Liver (tissue), 3 donors: Measurements from ENCODE around the gene LRRC2.

Experiments
- EGR1 ChIP-seq, 2 donors: IDR thresholded peaks; 2 replicates each; pipeline ENCODE4 v1.6.1; 2016 to 2018; ENCODE audit warnings: antibody characterized with exemption in 2 of 2, low read depth in 2 of 2
- FOXA1 ChIP-seq: IDR thresholded peaks from 2 replicates; pipeline ENCODE4 v1.6.1; 2016; ENCODE audit warnings: antibody characterized with exemption
- GABPA ChIP-seq, 2 donors: IDR thresholded peaks in 1 of 2; conservative IDR thresholded peaks in 1 of 2; 2 replicates each; pipeline ENCODE4 v1.6.1; 2016; ENCODE audit warnings: antibody characterized with exemption in 2 of 2, mild to moderate bottlenecking in 1 of 2, moderate library complexity in 1 of 2
- HNF4G ChIP-seq: IDR thresholded peaks from 2 replicates; pipeline ENCODE4 v1.6.1; 2016; ENCODE audit warnings: antibody characterized with exemption
- JUND ChIP-seq, 2 donors: IDR thresholded peaks; 2 replicates each; pipeline ENCODE4 v1.6.1; 2016; ENCODE audit warnings: antibody characterized with exemption in 2 of 2
- NR2F2 ChIP-seq: IDR thresholded peaks from 2 replicates; pipeline ENCODE4 v1.6.1; 2016; ENCODE audit warnings: antibody characterized with exemption
- RAD21 ChIP-seq, 2 donors: IDR thresholded peaks; 2 replicates each; pipeline ENCODE4 v1.6.1; 2016; ENCODE audit warnings: antibody characterized with exemption in 2 of 2, mild to moderate bottlenecking in 2 of 2
- RXRA ChIP-seq, 2 donors: IDR thresholded peaks; 2 replicates each; pipeline ENCODE4 v1.6.1; 2017 to 2018; ENCODE audit warnings: antibody characterized with exemption in 2 of 2, mild to moderate bottlenecking in 1 of 2
- SP1 ChIP-seq: IDR thresholded peaks from 2 replicates; pipeline ENCODE4 v1.6.1; 2018; ENCODE audit warnings: antibody characterized with exemption, mild to moderate bottlenecking
- TAF1 ChIP-seq: conservative IDR thresholded peaks from 2 replicates; pipeline ENCODE4 v1.6.1; 2016; ENCODE audit warnings: antibody characterized with exemption, mild to moderate bottlenecking
- TF ChIP-seq, protein P1 (sequence below): fragments of 150-350 bp; IDR thresholded peaks from 2 replicates; pipeline ENCODE4 v1.5.1; 2017; ENCODE audit warnings: improper control_type of control experiment, low read depth, low read length; ENCODE audit not compliant: missing input control
- TF ChIP-seq, protein P2 (sequence below): IDR thresholded peaks from 2 replicates; pipeline ENCODE4 v1.6.1; 2016; ENCODE audit warnings: antibody characterized with exemption
- TF ChIP-seq, protein P3 (sequence below): IDR thresholded peaks from 2 replicates; pipeline ENCODE4 v1.6.1; 2016; ENCODE audit warnings: antibody characterized with exemption, mild to moderate bottlenecking
- TF ChIP-seq, protein P4 (sequence below): IDR thresholded peaks from 2 replicates; pipeline ENCODE4 v1.6.1; 2016; ENCODE audit warnings: antibody characterized with exemption
- donor health status: healthy.
- donor health status: healthy.

DNA sequence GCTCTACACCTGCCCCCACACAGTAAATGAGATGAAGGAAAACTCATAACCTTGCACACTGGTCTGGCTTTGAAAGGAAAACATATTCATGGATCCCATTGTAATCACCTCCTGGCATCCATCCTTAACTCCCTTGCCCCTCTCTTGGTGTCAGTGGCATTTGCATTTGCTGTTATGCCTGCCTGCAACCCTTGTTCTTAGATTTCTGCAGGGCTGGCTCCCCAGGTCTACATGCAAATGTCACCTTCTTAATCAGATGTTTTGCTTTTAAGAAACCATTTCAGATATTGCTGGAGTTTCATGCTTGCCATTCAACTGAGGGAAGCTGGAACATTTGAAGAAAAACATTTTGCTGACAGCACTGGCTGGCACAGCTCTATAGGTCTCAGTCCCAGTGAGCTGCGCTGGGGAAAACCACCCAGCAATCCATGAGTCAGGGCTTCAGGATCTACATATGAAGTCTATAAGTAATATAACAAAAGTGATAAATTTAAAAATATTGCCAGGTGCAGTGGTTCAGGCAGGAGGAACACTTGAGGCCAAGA lies 19.1 kb downstream of the LRRC2 start:
- TF ChIP-seq, protein P1, sequence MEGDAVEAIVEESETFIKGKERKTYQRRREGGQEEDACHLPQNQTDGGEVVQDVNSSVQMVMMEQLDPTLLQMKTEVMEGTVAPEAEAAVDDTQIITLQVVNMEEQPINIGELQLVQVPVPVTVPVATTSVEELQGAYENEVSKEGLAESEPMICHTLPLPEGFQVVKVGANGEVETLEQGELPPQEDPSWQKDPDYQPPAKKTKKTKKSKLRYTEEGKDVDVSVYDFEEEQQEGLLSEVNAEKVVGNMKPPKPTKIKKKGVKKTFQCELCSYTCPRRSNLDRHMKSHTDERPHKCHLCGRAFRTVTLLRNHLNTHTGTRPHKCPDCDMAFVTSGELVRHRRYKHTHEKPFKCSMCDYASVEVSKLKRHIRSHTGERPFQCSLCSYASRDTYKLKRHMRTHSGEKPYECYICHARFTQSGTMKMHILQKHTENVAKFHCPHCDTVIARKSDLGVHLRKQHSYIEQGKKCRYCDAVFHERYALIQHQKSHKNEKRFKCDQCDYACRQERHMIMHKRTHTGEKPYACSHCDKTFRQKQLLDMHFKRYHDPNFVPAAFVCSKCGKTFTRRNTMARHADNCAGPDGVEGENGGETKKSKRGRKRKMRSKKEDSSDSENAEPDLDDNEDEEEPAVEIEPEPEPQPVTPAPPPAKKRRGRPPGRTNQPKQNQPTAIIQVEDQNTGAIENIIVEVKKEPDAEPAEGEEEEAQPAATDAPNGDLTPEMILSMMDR, result no peak
- no peak for TF ChIP-seq HNF4G
- TF ChIP-seq JUND (IDR thresholded peaks at IDR 0.05), result no peak
- TF ChIP-seq, protein P2, sequence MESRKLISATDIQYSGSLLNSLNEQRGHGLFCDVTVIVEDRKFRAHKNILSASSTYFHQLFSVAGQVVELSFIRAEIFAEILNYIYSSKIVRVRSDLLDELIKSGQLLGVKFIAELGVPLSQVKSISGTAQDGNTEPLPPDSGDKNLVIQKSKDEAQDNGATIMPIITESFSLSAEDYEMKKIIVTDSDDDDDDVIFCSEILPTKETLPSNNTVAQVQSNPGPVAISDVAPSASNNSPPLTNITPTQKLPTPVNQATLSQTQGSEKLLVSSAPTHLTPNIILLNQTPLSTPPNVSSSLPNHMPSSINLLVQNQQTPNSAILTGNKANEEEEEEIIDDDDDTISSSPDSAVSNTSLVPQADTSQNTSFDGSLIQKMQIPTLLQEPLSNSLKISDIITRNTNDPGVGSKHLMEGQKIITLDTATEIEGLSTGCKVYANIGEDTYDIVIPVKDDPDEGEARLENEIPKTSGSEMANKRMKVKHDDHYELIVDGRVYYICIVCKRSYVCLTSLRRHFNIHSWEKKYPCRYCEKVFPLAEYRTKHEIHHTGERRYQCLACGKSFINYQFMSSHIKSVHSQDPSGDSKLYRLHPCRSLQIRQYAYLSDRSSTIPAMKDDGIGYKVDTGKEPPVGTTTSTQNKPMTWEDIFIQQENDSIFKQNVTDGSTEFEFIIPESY, result no peak
- no peak for TF ChIP-seq RAD21 (IDR thresholded peaks at IDR 0.05)
- TF ChIP-seq TAF1, result no peak
- TF ChIP-seq NR2F2, result no peak
- TF ChIP-seq, protein P3, sequence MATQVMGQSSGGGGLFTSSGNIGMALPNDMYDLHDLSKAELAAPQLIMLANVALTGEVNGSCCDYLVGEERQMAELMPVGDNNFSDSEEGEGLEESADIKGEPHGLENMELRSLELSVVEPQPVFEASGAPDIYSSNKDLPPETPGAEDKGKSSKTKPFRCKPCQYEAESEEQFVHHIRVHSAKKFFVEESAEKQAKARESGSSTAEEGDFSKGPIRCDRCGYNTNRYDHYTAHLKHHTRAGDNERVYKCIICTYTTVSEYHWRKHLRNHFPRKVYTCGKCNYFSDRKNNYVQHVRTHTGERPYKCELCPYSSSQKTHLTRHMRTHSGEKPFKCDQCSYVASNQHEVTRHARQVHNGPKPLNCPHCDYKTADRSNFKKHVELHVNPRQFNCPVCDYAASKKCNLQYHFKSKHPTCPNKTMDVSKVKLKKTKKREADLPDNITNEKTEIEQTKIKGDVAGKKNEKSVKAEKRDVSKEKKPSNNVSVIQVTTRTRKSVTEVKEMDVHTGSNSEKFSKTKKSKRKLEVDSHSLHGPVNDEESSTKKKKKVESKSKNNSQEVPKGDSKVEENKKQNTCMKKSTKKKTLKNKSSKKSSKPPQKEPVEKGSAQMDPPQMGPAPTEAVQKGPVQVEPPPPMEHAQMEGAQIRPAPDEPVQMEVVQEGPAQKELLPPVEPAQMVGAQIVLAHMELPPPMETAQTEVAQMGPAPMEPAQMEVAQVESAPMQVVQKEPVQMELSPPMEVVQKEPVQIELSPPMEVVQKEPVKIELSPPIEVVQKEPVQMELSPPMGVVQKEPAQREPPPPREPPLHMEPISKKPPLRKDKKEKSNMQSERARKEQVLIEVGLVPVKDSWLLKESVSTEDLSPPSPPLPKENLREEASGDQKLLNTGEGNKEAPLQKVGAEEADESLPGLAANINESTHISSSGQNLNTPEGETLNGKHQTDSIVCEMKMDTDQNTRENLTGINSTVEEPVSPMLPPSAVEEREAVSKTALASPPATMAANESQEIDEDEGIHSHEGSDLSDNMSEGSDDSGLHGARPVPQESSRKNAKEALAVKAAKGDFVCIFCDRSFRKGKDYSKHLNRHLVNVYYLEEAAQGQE, result no peak
- TF ChIP-seq FOXA1, result no peak
- no peak for TF ChIP-seq EGR1 (IDR thresholded peaks at IDR 0.05; ENCODE audit: low read depth in 2 of 2)
- TF ChIP-seq SP1, result no peak
- TF ChIP-seq RXRA (IDR thresholded peaks at IDR 0.05), result no peak
- TF ChIP-seq, protein P4, sequence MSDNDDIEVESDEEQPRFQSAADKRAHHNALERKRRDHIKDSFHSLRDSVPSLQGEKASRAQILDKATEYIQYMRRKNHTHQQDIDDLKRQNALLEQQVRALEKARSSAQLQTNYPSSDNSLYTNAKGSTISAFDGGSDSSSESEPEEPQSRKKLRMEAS, result no peak
- TF ChIP-seq GABPA (IDR thresholded peaks at IDR 0.05 in 1 of 2, conservative IDR thresholded peaks at IDR 0.05 in 1 of 2), result no peak
